ENCODE data around the gene DNAAF8.
"Not testable (repeated sequence)": the region's sequence is repeated elsewhere in the genome, so short reads cannot be mapped to it uniquely, and the experiment has no call there.

Gene DNAAF8

GRCh38 chr16:4724661-4725270 is 9.6 kb upstream of the DNAAF8 start:
- no peak for DNase-seq

GRCh38 chr16:4726616-4727015 is 7.7 kb upstream of the DNAAF8 start:
- no peak for DNase-seq

DNA sequence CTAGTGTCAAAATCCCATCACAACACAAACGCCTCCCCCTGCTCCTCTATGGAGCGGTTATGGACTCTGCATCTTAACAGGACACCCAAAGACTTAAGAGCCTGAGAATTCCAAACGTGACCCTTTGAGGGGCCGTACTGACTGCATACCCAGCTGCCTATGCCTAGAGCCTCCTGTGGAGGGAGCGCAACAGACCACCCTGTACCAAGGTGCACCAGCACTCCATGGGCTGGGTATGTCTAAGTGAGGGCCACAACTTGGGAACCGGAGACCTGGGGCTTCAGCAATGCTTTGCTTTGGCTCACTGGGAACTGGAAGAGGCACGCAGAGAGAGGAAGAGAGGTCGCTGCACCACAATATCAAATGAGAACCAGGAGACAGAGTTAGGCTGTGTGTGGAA is 5.7 kb upstream of the DNAAF8 start:
- no peak for DNase-seq

DNA sequence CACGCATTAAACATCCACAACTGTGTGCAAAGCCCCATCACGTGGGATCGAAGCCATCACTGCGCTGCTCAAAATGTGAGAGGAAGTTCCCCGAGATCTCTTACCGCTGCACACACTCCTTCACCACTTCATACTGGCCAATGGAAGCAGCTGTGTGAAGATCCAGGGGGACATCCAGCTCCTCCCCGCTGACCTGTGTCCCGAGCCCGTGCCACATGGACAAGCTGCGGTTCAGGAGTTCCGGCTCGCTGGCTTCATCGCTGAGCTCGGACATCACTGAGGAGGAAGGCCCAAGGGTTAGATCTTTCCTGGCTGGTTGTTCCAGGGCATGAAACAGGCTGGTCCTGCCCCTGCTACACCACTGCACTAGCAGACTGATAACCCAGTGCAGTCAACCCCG is 4.5 kb upstream of the DNAAF8 start:
- DNase-seq: no peak

DNA sequence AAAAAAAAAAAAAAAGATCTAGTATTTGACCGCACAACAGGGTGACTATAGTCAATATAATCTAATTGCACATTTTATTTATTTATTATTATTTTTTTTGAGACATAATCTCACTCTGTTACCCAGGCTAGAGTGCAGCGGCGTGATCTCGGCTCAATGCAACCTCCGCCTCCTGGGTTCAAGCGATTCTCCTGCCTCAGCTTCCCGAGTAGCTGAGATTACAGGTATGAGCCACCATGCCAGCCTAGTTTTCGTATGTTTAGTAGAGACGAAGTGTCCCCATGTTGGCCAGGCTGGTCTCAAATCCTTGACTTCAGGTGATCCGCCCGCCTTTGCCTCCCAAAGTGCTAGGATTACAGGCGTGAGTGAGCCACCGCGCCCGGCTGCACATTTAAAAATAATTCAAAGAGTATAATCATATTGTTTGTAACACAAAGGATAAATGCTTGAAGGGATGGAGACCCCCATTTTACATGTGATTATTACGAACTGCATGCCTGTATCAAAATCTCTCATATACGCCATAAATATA is 1.1 kb upstream of the DNAAF8 start:
- no peak for DNase-seq

GRCh38 chr16:4733747-4734062 is 632 bp upstream of the DNAAF8 start:
- DNase-seq: no peak

DNA sequence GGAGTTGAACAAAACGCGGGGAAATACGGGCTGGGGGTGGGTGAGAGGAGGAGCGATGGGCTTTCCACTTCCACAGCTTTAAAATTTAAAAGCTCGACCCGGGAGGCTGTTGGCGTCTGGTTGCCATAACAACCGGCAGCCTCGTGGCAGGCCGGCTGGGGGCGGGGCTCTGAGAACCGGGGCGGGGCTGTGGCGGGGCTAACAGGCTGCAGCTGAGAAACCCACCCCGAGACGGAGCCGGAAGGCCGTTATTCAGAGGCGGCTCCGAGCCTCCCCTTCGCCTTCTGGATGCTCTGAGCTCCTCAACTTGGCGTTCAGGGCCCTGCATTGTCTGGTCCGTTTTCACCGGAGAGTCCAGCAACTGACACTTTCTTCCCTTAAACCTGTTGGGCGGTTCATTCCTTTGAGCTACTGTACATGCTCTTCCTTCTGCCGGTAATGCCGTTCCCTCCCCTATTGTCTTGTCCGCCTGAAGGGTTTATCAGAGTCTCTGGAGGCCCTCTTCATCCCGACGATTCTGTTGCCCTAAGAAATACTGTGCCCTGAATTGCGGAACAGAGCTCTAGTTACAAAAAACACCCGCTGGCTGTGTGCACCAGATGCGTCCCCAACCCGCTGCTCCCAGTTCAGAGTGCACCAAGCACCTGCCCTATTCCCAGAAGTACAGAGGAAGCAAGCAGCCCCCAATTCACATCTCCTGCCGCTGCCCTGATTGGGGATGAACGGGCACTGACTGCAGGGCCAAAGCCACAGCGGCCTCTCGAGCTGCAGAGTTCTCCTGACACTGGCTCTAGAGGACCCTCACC is 596 bp downstream of the DNAAF8 start:
- peak; percentile 68 for DNase-seq

GRCh38 chr16:4736546-4736945 is 2.2 kb downstream of the DNAAF8 start:
- no peak for DNase-seq

DNA sequence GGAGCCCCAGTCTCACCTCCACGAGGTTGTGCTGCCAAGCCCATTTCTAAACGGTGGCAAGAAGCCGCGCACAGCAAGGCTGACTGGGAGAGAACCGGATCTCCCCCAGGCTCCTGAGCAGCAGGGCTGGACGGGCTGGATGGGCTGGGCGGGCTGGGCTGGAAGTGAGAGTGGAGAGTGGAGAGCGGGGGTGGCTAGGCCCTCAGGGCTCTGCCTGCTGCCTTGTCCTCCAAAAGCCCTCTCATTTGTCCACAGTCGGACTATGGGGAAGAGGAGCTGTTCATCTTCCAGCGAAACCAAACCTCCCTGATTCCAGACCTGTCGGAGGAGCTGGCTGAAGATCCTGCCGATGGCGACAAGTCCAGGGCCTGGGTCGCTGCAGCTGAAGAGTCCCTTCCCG is 3.2 kb downstream of the DNAAF8 start:
- DNase-seq: no peak

GRCh38 chr16:4738370-4738769 is 4.0 kb downstream of the DNAAF8 start:
- not testable (repeated sequence) for DNase-seq

DNA sequence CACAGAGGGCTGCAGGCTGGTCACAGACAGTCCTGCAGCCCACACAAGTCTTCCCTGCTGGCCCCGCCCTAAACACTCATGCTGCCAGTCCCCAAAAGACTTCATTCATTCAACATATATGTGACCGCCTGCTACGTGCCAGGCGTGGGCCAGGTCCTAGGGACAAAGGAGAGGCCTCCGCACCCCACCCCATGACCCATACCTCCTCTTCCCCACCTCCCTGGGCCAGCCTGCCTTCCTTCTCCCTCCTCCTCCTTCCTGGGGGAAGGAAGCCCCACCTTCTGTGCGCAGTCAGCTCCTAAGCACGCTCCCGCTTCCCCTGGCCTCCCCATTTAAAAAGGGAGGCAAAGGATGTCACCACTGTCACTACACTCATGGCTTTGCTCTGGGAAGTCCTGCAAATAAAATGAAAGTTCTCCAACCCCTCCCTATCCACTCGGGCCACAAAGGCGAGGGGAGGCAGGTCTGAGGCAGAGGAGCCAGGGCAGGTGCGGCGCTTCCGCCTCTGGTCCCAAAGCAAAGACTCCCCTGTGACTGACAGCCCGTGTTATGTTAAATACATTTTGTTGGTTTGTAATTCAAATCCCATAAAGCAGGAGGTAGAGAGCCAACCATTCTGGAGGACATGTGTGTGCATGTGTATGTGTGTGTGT is 9.0 kb downstream of the DNAAF8 start:
- DNase-seq: no peak

GRCh38 chr16:4744555-4745273 is 10.4 kb downstream of the DNAAF8 start:
- DNase-seq: no peak

GRCh38 chr16:4745274-4745569 is 10.9 kb downstream of the DNAAF8 start:
- no peak for DNase-seq

DNA sequence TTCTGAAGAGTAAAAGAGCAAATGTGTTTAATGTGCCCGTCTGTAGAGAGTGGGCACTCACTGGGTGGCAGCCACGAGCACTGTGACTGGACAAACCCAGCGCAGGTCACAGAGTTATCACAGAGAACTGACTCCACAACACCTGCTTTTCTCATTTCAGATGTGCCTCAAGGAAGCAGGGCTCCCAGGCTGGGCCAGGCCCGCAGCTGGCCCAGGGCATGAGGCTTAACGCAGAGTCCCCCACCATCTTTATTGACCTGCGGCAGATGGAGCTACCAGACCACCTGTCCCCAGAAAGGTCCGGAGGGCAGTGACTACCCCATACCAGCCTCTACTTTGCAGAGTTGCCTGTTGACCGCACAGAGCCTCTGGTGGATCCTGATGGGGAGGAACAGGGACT is 11.9 kb downstream of the DNAAF8 start:
- no peak for DNase-seq

DNA sequence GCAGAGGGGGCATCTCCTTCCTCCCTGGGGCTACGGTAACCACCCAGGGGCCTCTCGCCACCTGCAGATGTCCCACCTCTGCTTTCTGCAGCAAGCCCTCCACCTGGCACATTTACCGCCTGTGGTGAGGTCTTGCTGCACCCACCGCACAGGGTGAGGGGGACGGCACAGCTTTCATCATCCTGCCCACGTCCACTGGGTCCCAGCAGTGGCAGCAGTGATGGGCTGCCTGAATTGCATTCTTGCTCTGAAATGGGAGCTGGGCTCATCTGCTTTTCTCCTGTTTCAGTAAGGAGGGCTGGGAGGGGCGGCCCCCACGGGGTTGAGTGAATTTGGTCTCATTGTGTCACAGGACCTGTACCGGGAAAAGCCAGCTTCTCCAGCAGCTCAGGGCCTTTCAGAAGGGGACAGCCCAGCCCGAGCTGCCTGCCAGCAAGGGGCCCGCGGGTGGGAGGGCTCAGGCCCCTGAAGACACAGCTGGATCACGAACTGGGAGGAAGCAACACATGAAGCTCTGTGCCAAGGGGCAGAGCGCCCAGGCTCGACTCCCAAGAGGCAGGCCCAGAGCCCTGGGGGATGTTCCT is 12.7 kb downstream of the DNAAF8 start:
- no peak for DNase-seq

- no peak for DNase-seq
These were observed 13.8 kb downstream of the DNAAF8 start for GRCh38 chr16:4747906-4748681.

DNA sequence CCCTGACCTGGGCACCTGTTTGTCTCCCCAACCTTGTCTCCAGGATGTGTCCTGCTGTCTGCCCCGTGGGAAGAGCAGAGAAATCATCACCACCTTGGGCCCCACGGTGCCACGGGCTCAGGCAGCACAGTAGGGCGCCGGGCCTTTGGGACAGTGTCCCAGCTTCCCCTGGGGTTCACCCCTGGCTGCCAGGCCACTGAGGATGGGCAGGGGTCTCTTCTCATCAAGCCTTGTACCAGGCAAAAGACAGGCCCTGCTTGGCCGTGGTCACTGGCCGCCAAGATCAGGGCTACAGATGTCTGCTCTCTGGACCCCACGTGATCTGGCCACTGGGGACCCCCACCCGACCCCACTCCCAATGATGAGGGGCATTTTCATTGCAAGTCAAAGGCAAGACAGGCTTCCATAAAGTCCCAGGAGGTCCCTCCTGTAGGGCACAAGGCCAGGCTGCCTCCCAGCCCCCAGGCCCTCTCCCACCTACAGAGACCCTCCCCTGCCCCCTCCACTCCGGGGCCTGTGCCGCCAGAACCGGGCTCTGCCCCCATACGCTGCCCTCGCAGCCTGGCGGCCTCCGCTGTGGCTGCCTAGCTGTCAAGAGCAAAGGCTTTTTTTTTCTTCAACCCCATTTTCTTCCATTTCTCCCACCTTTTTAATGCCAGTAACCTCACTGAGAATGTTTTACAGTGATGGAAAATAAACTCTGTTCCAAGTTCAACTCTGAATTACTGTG is 14.5 kb downstream of the DNAAF8 start:
- no peak for DNase-seq

GRCh38 chr16:4749700-4750257 is 15.4 kb downstream of the DNAAF8 start:
- no peak for DNase-seq

GRCh38 chr16:4750896-4751295 is 16.6 kb downstream of the DNAAF8 start:
- DNase-seq: no peak

DNA sequence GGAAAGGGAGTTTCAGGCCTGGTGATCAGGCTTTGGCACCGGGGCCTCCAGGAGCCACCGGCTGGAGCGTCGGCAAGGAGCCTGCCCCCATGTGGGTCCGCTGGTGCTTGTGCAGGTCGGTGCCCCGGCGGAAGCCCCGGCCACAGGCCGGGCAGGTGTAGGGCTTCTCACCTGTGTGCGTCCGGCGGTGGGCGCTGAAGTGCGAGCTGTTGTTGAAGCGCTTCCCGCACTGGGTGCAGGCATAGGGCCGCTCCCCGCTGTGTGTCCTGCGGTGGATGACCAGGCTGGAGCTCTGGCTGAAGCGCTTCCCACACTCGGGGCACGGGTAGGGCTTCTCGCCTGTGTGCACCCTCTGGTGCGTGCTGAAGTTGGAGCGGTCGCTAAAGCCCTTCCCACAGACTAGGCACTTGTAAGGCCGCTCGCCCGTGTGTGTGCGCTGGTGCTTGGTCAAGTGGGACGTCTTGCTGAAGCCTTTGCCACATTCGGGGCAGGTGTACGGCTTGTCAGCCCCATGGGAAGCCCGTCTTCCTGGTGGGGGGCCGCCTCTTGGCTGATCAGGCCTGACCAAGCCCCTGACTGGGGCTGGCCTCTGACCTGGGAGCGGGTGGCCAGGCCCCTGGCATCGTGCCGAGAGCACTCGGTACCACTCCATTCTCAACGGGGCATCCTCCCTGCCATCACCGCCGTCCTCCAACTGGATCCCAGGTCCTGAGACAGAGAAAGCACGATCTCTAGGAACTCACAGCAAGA is 18.2 kb downstream of the DNAAF8 start:
- no peak for DNase-seq

DNA sequence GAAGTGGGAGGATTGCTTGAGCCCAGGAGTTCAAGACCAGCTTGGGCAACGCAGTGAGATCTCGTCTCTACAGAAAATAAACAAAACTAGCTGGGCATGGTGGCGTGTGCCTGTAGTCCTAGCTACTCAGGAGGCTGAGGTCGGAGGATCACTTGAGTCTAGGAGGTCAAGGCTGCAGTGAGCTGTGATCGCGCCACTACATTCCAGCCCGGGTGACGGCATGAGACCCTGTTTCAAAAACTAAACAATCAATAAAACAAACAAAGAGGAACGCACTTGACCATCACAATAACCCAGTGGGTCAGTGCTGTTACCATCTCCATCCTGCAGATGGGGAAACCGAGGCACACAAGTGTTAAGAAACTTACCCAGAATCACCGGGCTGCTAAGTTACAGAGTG is 18.9 kb downstream of the DNAAF8 start:
- DNase-seq: no peak

All from amniotic stem cell (primary cell).